SK-N-SH (cell line): ENCODE measurements around the gene AGPAT3.

Experiments used
- JUND ChIP-seq: IDR thresholded peaks from 2 replicates; pipeline ENCODE4 v1.4.0; 2012
- NFIC ChIP-seq: IDR thresholded peaks from 2 replicates; pipeline ENCODE4 v1.4.0; 2012; ENCODE audit warnings: borderline replicate concordance
- RFX5 ChIP-seq: IDR thresholded peaks from 2 replicates; pipeline ENCODE4 v1.6.1; 2012; ENCODE audit warnings: mild to moderate bottlenecking, improper control_type of control experiment, low read length
- SMC3 ChIP-seq: IDR thresholded peaks from 2 replicates; pipeline ENCODE4 v1.6.1; 2012; ENCODE audit warnings: low read depth, low read length, improper control_type of control experiment
- TF ChIP-seq, protein P1 (sequence below): fragments of 200-600 bp; sonication (generic); IDR thresholded peaks from 2 replicates; pipeline ENCODE4 v1.6.1; 2017; ENCODE audit warnings: antibody characterized with exemption, mild to moderate bottlenecking, moderate library complexity

DNA sequence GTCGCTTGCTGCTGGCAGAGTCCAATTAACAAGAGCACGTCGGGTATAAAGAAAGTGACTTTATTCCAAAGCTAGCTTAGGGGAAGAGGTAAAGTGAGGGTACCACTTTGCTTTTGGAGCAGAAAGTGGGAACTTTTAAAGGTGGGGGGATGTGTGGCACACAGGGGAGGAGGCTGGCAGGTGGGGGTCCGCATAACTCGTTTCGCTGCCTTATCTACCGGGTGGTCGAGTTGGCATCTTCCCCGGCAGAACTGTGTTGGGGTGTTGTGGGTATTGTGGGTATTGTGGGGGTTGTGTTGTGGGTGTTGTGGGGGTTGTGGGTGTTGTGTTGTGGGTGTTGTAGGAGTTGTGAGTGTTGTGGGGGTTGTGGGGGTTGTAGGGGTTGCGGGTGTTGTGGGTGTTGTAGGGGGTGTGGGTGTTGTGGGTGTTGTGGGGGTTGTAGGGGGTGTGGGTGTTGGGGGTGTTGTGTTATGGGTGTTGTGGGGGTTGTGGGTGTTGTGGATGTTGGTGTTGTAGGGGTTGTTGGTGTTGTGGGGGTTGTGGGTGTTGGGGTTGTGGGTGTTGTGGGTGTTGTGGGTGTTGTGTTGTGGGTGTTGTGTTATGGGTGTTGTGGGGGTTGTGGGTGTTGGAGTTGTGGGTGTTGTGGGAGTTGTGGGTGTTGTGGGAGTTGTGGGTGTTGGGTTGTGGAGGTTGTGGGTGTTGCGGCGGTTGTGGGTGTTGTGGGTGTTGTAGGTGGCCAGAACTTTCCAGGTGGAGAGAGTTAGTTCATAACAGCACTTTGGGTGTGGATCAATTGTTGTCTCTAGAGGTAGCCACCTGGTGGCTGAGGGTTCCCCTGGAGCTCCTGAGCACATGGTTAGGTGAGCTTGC is 52.7 kb downstream of the AGPAT3 start:
- no peak for TF ChIP-seq SMC3
- TF ChIP-seq, protein P1, sequence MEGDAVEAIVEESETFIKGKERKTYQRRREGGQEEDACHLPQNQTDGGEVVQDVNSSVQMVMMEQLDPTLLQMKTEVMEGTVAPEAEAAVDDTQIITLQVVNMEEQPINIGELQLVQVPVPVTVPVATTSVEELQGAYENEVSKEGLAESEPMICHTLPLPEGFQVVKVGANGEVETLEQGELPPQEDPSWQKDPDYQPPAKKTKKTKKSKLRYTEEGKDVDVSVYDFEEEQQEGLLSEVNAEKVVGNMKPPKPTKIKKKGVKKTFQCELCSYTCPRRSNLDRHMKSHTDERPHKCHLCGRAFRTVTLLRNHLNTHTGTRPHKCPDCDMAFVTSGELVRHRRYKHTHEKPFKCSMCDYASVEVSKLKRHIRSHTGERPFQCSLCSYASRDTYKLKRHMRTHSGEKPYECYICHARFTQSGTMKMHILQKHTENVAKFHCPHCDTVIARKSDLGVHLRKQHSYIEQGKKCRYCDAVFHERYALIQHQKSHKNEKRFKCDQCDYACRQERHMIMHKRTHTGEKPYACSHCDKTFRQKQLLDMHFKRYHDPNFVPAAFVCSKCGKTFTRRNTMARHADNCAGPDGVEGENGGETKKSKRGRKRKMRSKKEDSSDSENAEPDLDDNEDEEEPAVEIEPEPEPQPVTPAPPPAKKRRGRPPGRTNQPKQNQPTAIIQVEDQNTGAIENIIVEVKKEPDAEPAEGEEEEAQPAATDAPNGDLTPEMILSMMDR, result no peak
- TF ChIP-seq RFX5, result no peak
- no peak for TF ChIP-seq NFIC
- TF ChIP-seq JUND, result no peak
